Measurements from ENCODE around the gene ELOVL1. TPM values are rescaled to one million over a fixed set of nuclear protein-coding genes. Genes with fewer than 3 reads are reported as not detected.
A peak's percentile ranks its signal among the peaks of the same experiment; 100 is the strongest.

Gene ELOVL1
- total and polyA plus RNA-seq, 2 of the 13 experiments (the other 11 are each of a cell fraction or from before 2014, with no cell fraction given) = 55.2 to 77.4 TPM

DNA sequence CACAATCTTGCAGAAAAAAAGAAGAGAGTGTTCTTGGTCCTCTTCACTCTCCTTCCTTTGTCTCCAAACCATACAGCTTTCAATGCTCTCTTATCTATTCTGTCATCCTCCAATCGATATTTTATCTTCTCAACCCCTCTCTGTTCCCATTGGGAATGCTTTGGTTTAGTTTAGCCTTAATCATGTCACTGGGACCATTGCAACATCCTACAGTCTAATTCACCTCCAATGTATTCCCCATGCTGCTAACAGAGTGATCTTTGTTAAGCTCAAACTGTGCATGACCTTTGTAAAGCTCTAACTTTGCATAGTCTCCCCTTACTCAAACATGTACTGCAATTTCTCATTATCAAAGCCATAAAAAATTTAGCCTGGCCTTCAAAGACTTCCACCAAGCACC is 27.3 kb downstream of the ELOVL1 start (continued):
- no peak for TF ChIP-seq ZNF549 (CRISPR knock-in tag; IDR thresholded peaks at IDR 0.05)
- TF ChIP-seq NFYB (CRISPR knock-in tag; IDR thresholded peaks at IDR 0.05) = no peak
- TF ChIP-seq, protein P1, sequence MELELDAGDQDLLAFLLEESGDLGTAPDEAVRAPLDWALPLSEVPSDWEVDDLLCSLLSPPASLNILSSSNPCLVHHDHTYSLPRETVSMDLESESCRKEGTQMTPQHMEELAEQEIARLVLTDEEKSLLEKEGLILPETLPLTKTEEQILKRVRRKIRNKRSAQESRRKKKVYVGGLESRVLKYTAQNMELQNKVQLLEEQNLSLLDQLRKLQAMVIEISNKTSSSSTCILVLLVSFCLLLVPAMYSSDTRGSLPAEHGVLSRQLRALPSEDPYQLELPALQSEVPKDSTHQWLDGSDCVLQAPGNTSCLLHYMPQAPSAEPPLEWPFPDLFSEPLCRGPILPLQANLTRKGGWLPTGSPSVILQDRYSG (CRISPR knock-in tag; IDR thresholded peaks at IDR 0.05) = no peak
- no peak for TF ChIP-seq ZNF326 (CRISPR knock-in tag; IDR thresholded peaks at IDR 0.05; ENCODE audit: borderline replicate concordance)
- TF ChIP-seq SUZ12 (IDR thresholded peaks at IDR 0.05; ENCODE audit: low read depth, low read length) = no peak
- TF ChIP-seq PHF8 (CRISPR knock-in tag; IDR thresholded peaks at IDR 0.05) = no peak
- no peak for TF ChIP-seq HDAC6 (IDR thresholded peaks at IDR 0.05; ENCODE audit: low read depth, low read length)
- no peak for TF ChIP-seq ZFYVE20 (CRISPR knock-in tag; IDR thresholded peaks at IDR 0.05; ENCODE audit: borderline replicate concordance, low read depth)
- no peak for TF ChIP-seq TGIF2 (CRISPR knock-in tag; IDR thresholded peaks at IDR 0.05)
- no peak for TF ChIP-seq ZNF264 (CRISPR knock-in tag; IDR thresholded peaks at IDR 0.05)
- peak; percentile 32; the same call in 1 of the 2 replicates for TF ChIP-seq NFIC (IDR thresholded peaks at IDR 0.05; ENCODE audit: low read length)
- TF ChIP-seq, protein P2, sequence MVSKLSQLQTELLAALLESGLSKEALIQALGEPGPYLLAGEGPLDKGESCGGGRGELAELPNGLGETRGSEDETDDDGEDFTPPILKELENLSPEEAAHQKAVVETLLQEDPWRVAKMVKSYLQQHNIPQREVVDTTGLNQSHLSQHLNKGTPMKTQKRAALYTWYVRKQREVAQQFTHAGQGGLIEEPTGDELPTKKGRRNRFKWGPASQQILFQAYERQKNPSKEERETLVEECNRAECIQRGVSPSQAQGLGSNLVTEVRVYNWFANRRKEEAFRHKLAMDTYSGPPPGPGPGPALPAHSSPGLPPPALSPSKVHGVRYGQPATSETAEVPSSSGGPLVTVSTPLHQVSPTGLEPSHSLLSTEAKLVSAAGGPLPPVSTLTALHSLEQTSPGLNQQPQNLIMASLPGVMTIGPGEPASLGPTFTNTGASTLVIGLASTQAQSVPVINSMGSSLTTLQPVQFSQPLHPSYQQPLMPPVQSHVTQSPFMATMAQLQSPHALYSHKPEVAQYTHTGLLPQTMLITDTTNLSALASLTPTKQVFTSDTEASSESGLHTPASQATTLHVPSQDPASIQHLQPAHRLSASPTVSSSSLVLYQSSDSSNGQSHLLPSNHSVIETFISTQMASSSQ (IDR thresholded peaks at IDR 0.05; ENCODE audit: low read depth) = no peak
- TF ChIP-seq, protein P2 (CRISPR knock-in tag; IDR thresholded peaks at IDR 0.05; ENCODE audit: borderline replicate concordance) = no peak
- peak; percentile 53 for TF ChIP-seq HNF4A (CRISPR knock-in tag; IDR thresholded peaks at IDR 0.05)
- TF ChIP-seq MIER3 (CRISPR knock-in tag; IDR thresholded peaks at IDR 0.05; ENCODE audit: borderline replicate concordance) = no peak
- no peak for TF ChIP-seq CHD4 (IDR thresholded peaks at IDR 0.05; ENCODE audit: borderline replicate concordance, low read length)
- TF ChIP-seq POGZ (CRISPR knock-in tag; IDR thresholded peaks at IDR 0.05) = no peak
- TF ChIP-seq AHR (CRISPR knock-in tag; IDR thresholded peaks at IDR 0.05) = no peak
- no peak for TF ChIP-seq ZMYM4 (CRISPR knock-in tag; IDR thresholded peaks at IDR 0.05)
- TF ChIP-seq GTF2F1 (IDR thresholded peaks at IDR 0.05; ENCODE audit: low read length) = no peak
- TF ChIP-seq HOXA3 (CRISPR knock-in tag; IDR thresholded peaks at IDR 0.05) = no peak
- TF ChIP-seq ZBTB7A (CRISPR knock-in tag; IDR thresholded peaks at IDR 0.05) = no peak
- 0 out of 2 replicates have a peak, but pooled peaks have one; percentile 22 for TF ChIP-seq RFXAP (CRISPR knock-in tag; IDR thresholded peaks at IDR 0.05; ENCODE audit: borderline replicate concordance)
- TF ChIP-seq, protein P3, sequence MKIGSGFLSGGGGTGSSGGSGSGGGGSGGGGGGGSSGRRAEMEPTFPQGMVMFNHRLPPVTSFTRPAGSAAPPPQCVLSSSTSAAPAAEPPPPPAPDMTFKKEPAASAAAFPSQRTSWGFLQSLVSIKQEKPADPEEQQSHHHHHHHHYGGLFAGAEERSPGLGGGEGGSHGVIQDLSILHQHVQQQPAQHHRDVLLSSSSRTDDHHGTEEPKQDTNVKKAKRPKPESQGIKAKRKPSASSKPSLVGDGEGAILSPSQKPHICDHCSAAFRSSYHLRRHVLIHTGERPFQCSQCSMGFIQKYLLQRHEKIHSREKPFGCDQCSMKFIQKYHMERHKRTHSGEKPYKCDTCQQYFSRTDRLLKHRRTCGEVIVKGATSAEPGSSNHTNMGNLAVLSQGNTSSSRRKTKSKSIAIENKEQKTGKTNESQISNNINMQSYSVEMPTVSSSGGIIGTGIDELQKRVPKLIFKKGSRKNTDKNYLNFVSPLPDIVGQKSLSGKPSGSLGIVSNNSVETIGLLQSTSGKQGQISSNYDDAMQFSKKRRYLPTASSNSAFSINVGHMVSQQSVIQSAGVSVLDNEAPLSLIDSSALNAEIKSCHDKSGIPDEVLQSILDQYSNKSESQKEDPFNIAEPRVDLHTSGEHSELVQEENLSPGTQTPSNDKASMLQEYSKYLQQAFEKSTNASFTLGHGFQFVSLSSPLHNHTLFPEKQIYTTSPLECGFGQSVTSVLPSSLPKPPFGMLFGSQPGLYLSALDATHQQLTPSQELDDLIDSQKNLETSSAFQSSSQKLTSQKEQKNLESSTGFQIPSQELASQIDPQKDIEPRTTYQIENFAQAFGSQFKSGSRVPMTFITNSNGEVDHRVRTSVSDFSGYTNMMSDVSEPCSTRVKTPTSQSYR (CRISPR knock-in tag; IDR thresholded peaks at IDR 0.05; ENCODE audit: borderline replicate concordance) = no peak
- TF ChIP-seq MEF2D (CRISPR knock-in tag; IDR thresholded peaks at IDR 0.05) = no peak
- TF ChIP-seq EHMT2 (IDR thresholded peaks at IDR 0.05; ENCODE audit: borderline replicate concordance, low read depth, low read length) = peak; percentile 84; the same call in 1 of the 2 replicates
